ENCODE measurements around the gene SYNC.
A peak's percentile ranks its signal among the peaks of the same experiment; 100 is the strongest.
"Not testable (repeated sequence)": the region's sequence is repeated elsewhere in the genome, so short reads cannot be mapped to it uniquely, and the experiment has no call there.

The SYNC gene

DNA sequence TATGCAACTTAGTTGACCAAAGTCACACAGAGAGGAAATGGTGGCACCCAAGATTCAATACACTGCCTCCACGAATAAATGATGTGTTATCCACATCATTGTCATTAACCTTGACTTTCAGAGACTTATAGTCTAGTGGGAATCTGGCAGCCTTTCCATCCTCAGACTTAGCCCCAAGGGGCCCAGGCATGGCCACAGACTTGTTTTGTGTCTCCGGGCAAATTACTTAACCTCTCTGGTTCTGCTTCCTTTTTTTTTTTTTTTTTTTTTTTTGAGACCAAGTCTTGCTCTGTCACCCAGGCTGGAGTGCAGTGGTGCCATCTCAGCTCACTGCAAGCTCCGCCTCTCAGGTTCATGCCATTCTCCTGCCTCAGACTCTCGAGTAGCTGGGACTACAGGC is 8.7 kb upstream of the SYNC start:
- H3K4me3 Mint-ChIP-seq; H3K36me3 Mint-ChIP-seq; H3K4me1 Mint-ChIP-seq; ATAC-seq; H3K9me3 Mint-ChIP-seq; H3K27ac Mint-ChIP-seq; DNase-seq (ENCODE audit: low spot score in 2 of 2): not testable (repeated sequence)

DNA sequence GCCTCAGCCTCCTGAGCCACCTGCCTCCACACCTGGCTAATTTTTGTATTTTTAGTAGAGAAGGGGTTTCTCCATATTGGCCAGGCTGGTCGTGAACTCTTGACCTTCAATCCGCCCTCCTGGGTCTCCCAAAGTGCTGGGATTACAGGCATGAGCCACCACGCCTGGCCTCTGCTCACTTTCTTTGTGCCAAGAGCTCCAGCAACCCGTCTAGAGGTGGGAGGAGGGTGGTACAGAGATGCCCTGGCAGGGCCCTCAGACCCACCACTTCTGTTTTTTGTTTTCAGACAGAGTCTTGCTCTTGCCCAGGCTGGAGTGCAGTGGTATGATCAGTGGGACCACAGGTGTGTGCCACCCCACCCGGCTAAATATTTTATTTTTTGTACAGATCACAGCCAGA is 6.9 kb upstream of the SYNC start:
- Mint-ChIP-seq H3K4me1 (peaks cover 6% of the 10 kb centered on the region), H3K36me3 (no peaks in the 10 kb centered on the region), H3K4me3 (no peak overlapping the region), H3K9me3 (no peaks in the 10 kb centered on the region), H3K27ac (no peak overlapping the region)
- DNase-seq (ENCODE audit: low spot score in 2 of 2) (no peak), ATAC-seq (no peak)

DNA sequence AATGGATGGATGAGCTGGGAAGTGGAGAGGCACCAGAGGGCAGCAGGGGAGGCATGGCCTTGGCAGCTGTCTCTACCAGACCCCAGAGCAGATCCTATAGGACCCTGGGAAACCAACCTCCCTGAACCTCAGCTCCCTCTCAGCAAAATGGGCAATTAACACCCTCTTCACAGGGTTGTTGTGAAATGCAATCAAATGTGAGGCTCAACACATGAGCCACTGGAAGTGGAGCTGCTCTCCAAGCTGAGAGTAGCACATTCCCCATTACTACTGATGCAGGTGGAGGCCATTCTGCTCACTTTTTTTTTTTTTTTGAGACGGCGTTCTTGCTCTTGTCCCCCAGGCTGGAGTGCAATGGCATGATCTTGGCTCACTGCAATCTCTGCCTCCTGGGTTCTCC is 6.5 kb upstream of the SYNC start:
- Mint-ChIP-seq H3K27ac (no peak overlapping the region), H3K9me3 (no peaks in the 10 kb centered on the region), H3K36me3 (no peaks in the 10 kb centered on the region), H3K4me1 (peaks cover 6% of the 10 kb centered on the region), H3K4me3 (no peak overlapping the region)
- DNase-seq (ENCODE audit: low spot score in 2 of 2) (no peak), ATAC-seq (no peak)

DNA sequence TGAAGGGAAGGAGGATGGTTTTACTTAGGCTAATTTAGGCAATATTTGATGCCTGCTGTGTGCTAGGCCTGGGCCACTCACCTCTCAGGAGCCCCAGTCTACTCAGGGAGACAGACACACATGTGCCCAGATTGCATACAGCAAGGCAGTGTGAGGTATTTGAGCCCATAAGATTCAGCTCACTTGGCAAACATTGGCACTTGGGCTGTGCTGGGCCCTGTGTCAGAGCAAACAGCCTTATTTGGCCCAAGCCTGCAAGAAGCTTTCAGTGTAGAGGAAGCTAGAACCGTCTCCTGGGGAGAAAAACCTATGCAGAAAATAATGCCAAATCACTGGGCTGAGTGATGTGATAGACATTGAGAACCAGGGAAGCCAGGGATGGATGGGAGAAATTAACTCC is 3.9 kb upstream of the SYNC start:
- no peak overlapping the region for H3K4me3 Mint-ChIP-seq
- no peak for ATAC-seq
- peaks cover 9% of the 10 kb centered on the region for H3K4me1 Mint-ChIP-seq
- DNase-seq (ENCODE audit: low spot score in 2 of 2): no peak
- H3K27ac Mint-ChIP-seq: no peak overlapping the region
- peaks cover 7% of the 10 kb centered on the region for H3K36me3 Mint-ChIP-seq
- H3K9me3 Mint-ChIP-seq: no peaks in the 10 kb centered on the region

GRCh38 chr1:32705516-32705915 is 2.9 kb upstream of the SYNC start:
- Mint-ChIP-seq H3K27ac (no peak overlapping the region), H3K9me3 (no peaks in the 10 kb centered on the region), H3K36me3 (peaks cover 7% of the 10 kb centered on the region), H3K4me3 (no peak overlapping the region), H3K4me1 (peaks cover 9% of the 10 kb centered on the region)
- ATAC-seq: no peak
- DNase-seq (ENCODE audit: low spot score in 2 of 2): no peak

DNA sequence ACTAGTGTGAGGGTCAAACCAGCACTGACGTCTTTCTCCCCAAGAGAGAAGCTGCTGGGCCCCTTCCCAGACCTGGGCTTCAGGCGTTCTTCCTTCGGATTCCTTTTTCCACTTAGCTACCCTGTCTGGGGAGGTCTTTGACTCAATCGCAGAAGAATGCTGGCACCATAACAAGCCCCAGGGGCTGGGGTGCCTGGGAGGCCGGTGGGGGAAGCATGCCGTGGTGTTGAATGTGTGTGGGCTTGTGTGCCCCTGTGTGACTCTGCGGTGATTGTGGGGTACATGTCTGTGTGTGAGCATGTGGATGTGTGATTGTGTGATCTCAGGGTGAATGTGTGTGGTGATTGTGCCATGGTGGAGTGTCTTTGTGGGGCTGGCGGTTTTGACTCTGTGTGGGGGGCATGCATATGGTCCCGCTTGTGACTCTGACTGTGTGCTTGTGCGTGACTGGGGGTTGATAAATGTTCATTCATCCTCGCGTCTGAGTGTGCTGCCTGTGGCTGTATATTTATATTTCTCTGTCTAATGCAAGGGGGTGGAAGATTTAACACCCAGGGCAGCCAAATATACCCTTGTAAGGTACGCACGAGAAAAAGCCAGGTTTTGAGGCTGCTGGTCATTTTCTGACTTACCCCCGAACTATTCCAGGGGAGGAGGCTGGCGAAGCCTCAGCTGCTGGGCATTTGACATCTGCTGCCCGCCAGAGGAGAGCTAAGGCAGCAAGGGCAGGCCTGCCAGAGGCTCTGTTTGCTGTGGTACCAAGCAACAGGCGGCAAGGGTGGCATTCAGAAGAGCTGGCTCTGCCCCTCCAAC is 1.1 kb upstream of the SYNC start:
- Mint-ChIP-seq H3K4me3 (peak overlapping the region; percentile 67), H3K27ac (peak overlapping the region; percentile 14), H3K36me3 (peaks cover 7% of the 10 kb centered on the region), H3K9me3 (no peaks in the 10 kb centered on the region), H3K4me1 (peaks cover 9% of the 10 kb centered on the region)
- ATAC-seq: peak; percentile 25
- DNase-seq (ENCODE audit: low spot score in 2 of 2): no peak

DNA sequence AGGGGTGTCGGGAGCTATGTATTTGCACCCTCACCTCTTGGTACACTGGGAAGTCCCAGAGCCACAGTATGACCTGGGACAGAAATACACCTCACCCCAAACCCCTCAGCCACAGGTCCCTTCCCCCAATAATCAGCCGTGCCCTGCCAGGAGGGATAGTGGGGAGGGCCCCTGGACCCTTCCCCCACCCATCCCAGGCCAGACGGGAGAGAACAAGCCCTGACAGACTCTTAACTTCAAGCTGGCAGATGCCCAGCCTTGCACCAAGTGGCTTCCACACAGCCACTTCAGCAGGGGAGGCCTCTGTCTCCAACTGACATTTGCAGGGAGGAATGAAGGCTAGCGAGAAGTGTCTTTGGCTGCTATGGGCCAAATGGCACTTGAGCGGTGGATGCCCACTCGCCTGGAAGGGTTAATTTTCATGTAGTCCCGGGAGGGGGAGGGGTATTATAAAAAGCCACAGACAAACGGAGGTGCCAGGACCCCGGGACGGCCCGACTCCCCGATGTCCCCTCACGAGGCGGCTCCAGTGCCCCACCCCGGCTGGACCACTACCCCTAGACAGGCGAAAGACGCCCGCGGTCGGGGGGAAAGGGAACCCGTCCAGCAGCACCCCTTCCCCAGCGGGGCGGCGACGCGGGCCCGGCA is 495 bp downstream of the SYNC start:
- H3K9me3 Mint-ChIP-seq: no peaks in the 10 kb centered on the region
- peaks cover 9% of the 10 kb centered on the region for H3K4me1 Mint-ChIP-seq
- H3K36me3 Mint-ChIP-seq: peaks cover 7% of the 10 kb centered on the region
- DNase-seq (ENCODE audit: low spot score in 2 of 2): no peak
- H3K4me3 Mint-ChIP-seq: peak overlapping the region; percentile 26
- ATAC-seq: no peak
- H3K27ac Mint-ChIP-seq: no peak overlapping the region

DNA sequence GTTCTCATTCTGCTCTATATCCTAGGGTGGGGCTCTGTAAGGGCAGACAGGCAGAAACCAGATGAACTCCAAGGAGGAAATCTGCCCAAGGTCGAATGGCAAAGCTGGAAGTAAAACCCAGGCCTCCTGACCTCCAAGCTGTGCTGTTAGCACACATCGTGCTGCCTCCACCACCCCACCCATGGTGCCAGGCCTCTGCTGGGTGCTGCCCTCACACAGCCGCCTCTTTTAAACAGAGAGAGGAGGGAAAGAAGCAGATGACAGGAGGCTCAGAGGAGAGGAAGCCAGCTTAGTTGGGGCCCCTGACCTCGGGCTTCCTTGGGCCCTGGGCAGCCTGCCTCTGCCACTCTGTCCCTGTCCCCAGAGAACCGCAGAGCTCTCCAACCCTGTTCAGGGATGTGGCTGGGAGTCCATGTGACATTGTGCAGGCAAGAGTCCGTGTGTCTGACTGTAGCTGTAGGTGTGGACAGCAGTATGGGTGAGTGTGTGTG is 1.1 kb downstream of the SYNC start:
- DNase-seq (ENCODE audit: low spot score in 2 of 2): no peak
- Mint-ChIP-seq H3K9me3 (no peaks in the 10 kb centered on the region), H3K4me3 (peak overlapping the region; percentile 26), H3K36me3 (peaks cover 7% of the 10 kb centered on the region), H3K4me1 (peaks cover 9% of the 10 kb centered on the region), H3K27ac (no peak overlapping the region)
- no peak for ATAC-seq

- DNase-seq (ENCODE audit: low spot score in 2 of 2); H3K27ac Mint-ChIP-seq; H3K9me3 Mint-ChIP-seq; H3K36me3 Mint-ChIP-seq; H3K4me3 Mint-ChIP-seq; ATAC-seq: not testable (repeated sequence)
- H3K4me1 Mint-ChIP-seq: peaks cover 12% of the 10 kb centered on the region
Observed at GRCh38 chr1:32696996-32697395, 5.6 kb downstream of the SYNC start.

- Mint-ChIP-seq H3K4me1 (peaks cover 12% of the 10 kb centered on the region), H3K36me3 (no peaks in the 10 kb centered on the region), H3K27ac (peak overlapping the region; percentile 10), H3K9me3 (no peaks in the 10 kb centered on the region), H3K4me3 (no peak overlapping the region)
- no peak for DNase-seq (ENCODE audit: low spot score in 2 of 2)
- no peak for ATAC-seq
Observed at GRCh38 chr1:32696041-32696440, 6.5 kb downstream of the SYNC start.

- no peak for ATAC-seq
Observed at GRCh38 chr1:32695098-32695904, 7.3 kb downstream of the SYNC start.

GRCh38 chr1:32693455-32694174 is 9.0 kb downstream of the SYNC start:
- H3K4me1 Mint-ChIP-seq: peaks cover 12% of the 10 kb centered on the region
- no peaks in the 10 kb centered on the region for H3K9me3 Mint-ChIP-seq
- H3K36me3 Mint-ChIP-seq: no peaks in the 10 kb centered on the region
- no peak for DNase-seq (ENCODE audit: low spot score in 2 of 2)
- ATAC-seq: no peak
- H3K27ac Mint-ChIP-seq: no peak overlapping the region
- H3K4me3 Mint-ChIP-seq: no peak overlapping the region

More at GRCh38 chr1:32695098-32695904, 7.3 kb downstream of the SYNC start:
- no peak for DNase-seq (ENCODE audit: low spot score in 2 of 2)
- Mint-ChIP-seq H3K36me3 (no peaks in the 10 kb centered on the region), H3K4me3 (no peak overlapping the region), H3K9me3 (no peaks in the 10 kb centered on the region), H3K4me1 (peaks cover 12% of the 10 kb centered on the region), H3K27ac (peak overlapping the region; percentile 10)

DNA sequence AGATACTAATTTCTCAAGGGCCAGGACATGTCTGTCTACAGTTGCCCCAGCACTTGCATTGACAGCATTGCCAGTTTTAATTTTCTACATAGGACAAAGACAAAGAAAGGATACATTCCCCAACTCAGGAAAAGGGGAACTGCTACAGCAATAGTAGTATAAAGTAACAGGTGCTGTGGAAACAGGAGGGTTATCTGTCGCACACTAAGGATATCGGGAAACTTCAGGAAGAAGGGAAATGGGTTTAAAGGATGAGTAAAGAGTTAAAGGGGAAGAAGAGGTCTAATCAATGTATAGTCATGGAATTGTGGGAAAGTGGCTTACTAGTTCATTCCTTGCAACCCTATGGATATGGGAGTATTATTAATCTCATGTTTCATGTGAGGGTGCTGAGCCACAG is 16.2 kb downstream of the SYNC start:
- H3K9me3 Mint-ChIP-seq: no peaks in the 10 kb centered on the region
- peaks cover 6% of the 10 kb centered on the region for H3K4me1 Mint-ChIP-seq
- ATAC-seq: no peak
- H3K36me3 Mint-ChIP-seq: peaks cover 59% of the 10 kb centered on the region
- H3K4me3 Mint-ChIP-seq: no peak overlapping the region
- no peak overlapping the region for H3K27ac Mint-ChIP-seq
- no peak for DNase-seq (ENCODE audit: low spot score in 2 of 2)

GRCh38 chr1:32685498-32685897 is 17.1 kb downstream of the SYNC start:
- peaks cover 6% of the 10 kb centered on the region for H3K4me1 Mint-ChIP-seq
- ATAC-seq: no peak
- no peak overlapping the region for H3K4me3 Mint-ChIP-seq
- no peaks in the 10 kb centered on the region for H3K9me3 Mint-ChIP-seq
- H3K36me3 Mint-ChIP-seq: peaks cover 68% of the 10 kb centered on the region
- no peak overlapping the region for H3K27ac Mint-ChIP-seq
- DNase-seq (ENCODE audit: low spot score in 2 of 2): no peak

Data from stimulated activated effector memory CD8-positive, alpha-beta T cell treated with anti-CD3 and anti-CD28 coated beads, Interleukin-12 subunit alpha, Interleukin-12 subunit beta, amount 100 ng/mL, for 72 hours (primary cell).